ENCODE results near the gene FAM43A. TPM values are rescaled to one million over a fixed set of nuclear protein-coding genes. Genes with fewer than 3 reads are reported as not detected.
A peak's percentile ranks its signal among the peaks of the same experiment; 100 is the strongest.

FAM43A gene
- total and polyA plus RNA-seq, 9 of the 15 experiments (the other 6 are each of a cell fraction or from before 2014, with no cell fraction given), result 0.03 to 1.2 (median 0.21) TPM

- no peak for TF ChIP-seq ZNF318 (IDR thresholded peaks at IDR 0.05; ENCODE audit: borderline replicate concordance in 1 of 2, low read depth in 1 of 2)
- no peak for TF ChIP-seq HLTF (IDR thresholded peaks at IDR 0.05)
- no peak for TF ChIP-seq ZFP1 (CRISPR knock-in tag; IDR thresholded peaks at IDR 0.05)
- no peak for TF ChIP-seq SMAD3 (CRISPR knock-in tag; conservative IDR thresholded peaks at IDR 0.05)
- TF ChIP-seq ZBTB12 (CRISPR knock-in tag; IDR thresholded peaks at IDR 0.05), result no peak
- TF ChIP-seq KDM4B (IDR thresholded peaks at IDR 0.05; ENCODE audit: borderline replicate concordance in 2 of 2, low read depth in 1 of 2), result no peak
- TF ChIP-seq ZNF354B (CRISPR knock-in tag; IDR thresholded peaks at IDR 0.05), result no peak
- no peak for TF ChIP-seq SPI1 (IDR thresholded peaks at IDR 0.05; ENCODE audit: borderline replicate concordance, low read depth, low read length)
- no peak for TF ChIP-seq TAF7 (tag; IDR thresholded peaks at IDR 0.05)
- TF ChIP-seq CCNT2 (IDR thresholded peaks at IDR 0.05; ENCODE audit: borderline replicate concordance, extremely low read depth, insufficient read length, low read depth, low read length), result no peak
- no peak for TF ChIP-seq TRIM28 (IDR thresholded peaks at IDR 0.05)
- TF ChIP-seq KDM5B (IDR thresholded peaks at IDR 0.05; ENCODE audit: insufficient replicate concordance, low read depth, low read length), result no peak
- TF ChIP-seq JUND (IDR thresholded peaks at IDR 0.05; ENCODE audit: borderline replicate concordance, low read depth, low read length), result peak; percentile 66
- TF ChIP-seq JUND (tag; IDR thresholded peaks at IDR 0.05; ENCODE audit: borderline replicate concordance, low read depth, low read length), result peak; percentile 77; the same call in 2 of the 3 replicates
- no peak for TF ChIP-seq ZNF551 (CRISPR knock-in tag; IDR thresholded peaks at IDR 0.05)
- TF ChIP-seq GTF2E2 (tag; IDR thresholded peaks at IDR 0.05), result no peak
- TF ChIP-seq ZBTB34 (CRISPR knock-in tag; IDR thresholded peaks at IDR 0.05), result no peak
Measured at GRCh38 chr3:194682694-194683310, 2.9 kb upstream of the FAM43A start (continued).

Measured in K562 (cell line).